Measurements from ENCODE around the gene TARDBP. TPM values are rescaled to one million over a fixed set of nuclear protein-coding genes. Genes with fewer than 3 reads are reported as not detected.

Gene TARDBP
- total RNA-seq: 100 to 1,000 TPM in 2 of 4 donors, 10 to 100 TPM in 2; 91.8 to 132 (median 103) TPM
- polyA plus RNA-seq: 100 to 1,000 TPM; 183 to 387 (median 258) TPM
- long read RNA-seq, donor 1, full-length matches to known transcripts: 75 of 84 reads
- long read RNA-seq, donor 1, partial matches to known transcripts: 3 of 84 reads
- long read RNA-seq, donor 1, other reads (novel, unspliced or antisense): 6 of 84 reads
- long read RNA-seq, donor 2, full-length matches to known transcripts: 134 of 165 reads
- long read RNA-seq, donor 2, partial matches to known transcripts: 11 of 165 reads
- long read RNA-seq, donor 2, other reads (novel, unspliced or antisense): 20 of 165 reads

DNA sequence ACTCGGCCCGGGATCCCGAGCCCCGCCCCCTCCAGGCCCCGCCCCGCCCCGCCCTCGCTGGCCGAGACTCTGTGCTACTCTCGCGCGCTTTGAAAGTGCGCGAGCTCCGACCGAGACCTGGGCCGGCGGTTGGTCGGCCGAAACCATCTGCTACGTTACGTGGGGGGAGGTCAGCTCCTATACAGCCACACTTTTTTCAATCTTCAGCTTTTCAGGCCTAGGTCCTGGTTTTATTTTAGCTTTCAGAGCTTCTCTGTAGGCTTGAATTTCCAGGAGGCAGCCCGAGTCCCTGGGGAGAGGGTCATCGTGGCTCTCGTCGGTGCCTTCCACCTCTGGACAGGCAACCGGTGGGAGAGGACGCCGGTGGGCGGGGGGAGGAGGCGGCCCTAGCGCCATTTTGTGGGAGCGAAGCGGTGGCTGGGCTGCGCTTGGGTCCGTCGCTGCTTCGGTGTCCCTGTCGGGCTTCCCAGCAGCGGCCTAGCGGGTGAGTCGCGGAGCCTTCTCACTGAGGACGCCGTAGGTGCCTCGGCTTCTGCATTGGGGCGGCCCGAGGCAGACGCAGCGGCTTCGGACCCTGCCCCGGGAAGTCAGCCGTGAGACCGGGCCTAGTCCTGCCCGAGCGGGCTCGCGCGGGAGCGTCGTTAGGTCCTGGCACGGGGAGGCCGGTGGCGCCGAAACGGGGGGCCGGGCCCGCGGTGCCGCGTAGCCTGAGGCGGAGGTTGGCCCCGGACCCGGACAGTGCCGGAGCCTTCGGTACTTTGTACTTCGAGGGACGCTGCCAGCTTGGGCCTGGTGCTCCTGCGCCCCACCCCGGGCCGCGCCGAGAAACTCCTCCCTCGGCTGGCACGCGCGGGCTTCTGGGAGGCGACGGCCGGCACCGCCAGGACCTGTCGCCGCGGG lies at the start of gene TARDBP:
Gene TARDBP, plus strand, starts transcription at position 395 of the 900 bp plus-strand sequence. CDS start 1,074 bp downstream, outside the sequence.
- peak within 1 kb of the TSS; percentile 93 for H3K4me3 ChIP-seq
- DNase-seq (peak; percentile 90 to 95), ATAC-seq (peak; percentile 93 to 96 (median 96))
- H3K27ac ChIP-seq: peak within 1 kb of the TSS; percentile 97
- TF ChIP-seq, protein P1, sequence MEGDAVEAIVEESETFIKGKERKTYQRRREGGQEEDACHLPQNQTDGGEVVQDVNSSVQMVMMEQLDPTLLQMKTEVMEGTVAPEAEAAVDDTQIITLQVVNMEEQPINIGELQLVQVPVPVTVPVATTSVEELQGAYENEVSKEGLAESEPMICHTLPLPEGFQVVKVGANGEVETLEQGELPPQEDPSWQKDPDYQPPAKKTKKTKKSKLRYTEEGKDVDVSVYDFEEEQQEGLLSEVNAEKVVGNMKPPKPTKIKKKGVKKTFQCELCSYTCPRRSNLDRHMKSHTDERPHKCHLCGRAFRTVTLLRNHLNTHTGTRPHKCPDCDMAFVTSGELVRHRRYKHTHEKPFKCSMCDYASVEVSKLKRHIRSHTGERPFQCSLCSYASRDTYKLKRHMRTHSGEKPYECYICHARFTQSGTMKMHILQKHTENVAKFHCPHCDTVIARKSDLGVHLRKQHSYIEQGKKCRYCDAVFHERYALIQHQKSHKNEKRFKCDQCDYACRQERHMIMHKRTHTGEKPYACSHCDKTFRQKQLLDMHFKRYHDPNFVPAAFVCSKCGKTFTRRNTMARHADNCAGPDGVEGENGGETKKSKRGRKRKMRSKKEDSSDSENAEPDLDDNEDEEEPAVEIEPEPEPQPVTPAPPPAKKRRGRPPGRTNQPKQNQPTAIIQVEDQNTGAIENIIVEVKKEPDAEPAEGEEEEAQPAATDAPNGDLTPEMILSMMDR (IDR thresholded peaks at IDR 0.05): no peak
- H3K27me3 ChIP-seq (ENCODE audit: insufficient read depth in 3 of 3, low read length in 2 of 3): no peaks in the 10 kb centered on the region
- H3K36me3 ChIP-seq (ENCODE audit: insufficient read depth in 1 of 2, low read depth in 1 of 2): peaks cover 4 to 43% of the 10 kb centered on the region in 2 donors
- intact Hi-C loops (cut with DNase I): loop anchor here in 1 of 2 donors (10.0 kb wide), 1 partner anchor 48 kb away; no protein-coding TSS in a partner anchor
- H3K9me3 ChIP-seq: no peaks in the 10 kb centered on the region
- 0 to 1% (median 0%) methylated on average over 85 to 94 of the region's 94 CpGs for WGBS, 3 donors
- H3K4me1 ChIP-seq: peaks cover 37% of the 10 kb centered on the region

DNA sequence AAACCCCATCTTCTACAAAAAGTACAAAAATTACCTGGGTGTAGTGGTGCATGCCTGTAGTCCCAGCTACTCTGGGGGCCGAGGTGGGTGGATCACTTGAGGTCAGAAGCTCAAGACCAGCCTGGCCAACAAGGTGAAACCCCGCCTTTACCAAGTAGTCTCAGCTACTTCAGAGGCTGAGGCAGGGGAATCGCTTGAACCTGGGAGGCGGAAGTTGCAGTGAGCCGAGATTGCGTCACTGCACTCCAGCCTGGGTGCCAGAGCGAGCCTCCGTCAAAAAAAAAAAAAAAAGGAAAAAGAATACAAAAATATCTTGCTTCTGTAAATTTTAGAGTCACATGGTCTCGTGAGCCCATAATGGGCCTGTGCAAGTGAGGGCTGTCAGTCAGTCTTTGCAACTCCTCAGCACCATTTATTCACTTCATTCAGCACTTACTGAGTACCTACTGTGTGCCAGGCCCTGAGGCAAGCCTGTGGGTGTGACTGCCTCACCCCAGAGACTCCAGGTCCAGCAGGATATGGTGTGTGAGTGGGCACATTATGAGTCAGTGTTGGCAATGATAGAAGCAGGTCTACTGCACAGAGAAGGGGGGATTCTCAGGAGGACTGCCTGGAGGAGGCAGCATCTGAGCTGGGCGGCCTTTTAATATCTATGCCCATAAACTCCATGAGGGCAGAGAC lies 46.8 kb upstream of the TARDBP start:
- intact Hi-C loops (cut with DNase I): loop anchor here in 1 of 2 donors (10.0 kb wide), 1 partner anchor 49 kb away; the partner anchor contains the start of gene TARDBP
- no peaks in the 10 kb centered on the region for H3K36me3 ChIP-seq (ENCODE audit: insufficient read depth in 1 of 2, low read depth in 1 of 2)
- WGBS, 3 donors: 58 to 66% (median 63%) methylated on average over 9 to 10 of the region's 10 CpGs
- H3K9me3 ChIP-seq: no peaks in the 10 kb centered on the region
- TF ChIP-seq, protein P1 (IDR thresholded peaks at IDR 0.05): no peak
- H3K27me3 ChIP-seq (ENCODE audit: insufficient read depth in 3 of 3, low read length in 2 of 3): no peaks in the 10 kb centered on the region
- DNase-seq (no peak), ATAC-seq (no peak)
- H3K27ac ChIP-seq: no peak overlapping the region
- peaks cover 22% of the 10 kb centered on the region for H3K4me1 ChIP-seq
- no peak overlapping the region for H3K4me3 ChIP-seq

DNA sequence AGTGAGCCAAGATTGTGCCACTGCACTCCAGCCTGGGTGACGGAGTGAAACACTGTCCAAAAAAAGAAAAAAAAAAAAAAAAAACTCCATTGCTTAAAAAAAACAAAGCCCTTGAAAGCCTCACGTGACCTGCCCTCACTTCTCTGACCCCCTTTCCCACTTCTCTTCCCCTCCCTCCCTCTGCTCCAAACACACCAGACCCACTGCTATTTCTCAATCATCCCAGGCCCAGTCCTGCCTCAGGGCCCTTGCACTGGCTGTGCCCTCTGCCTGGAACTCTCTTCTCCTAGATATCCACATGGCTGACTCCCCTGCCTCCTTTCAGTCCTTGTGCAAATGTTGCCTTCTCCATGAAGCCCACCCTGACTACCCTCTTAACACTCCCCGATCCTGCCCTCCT lies 45.4 kb upstream of the TARDBP start:
- DNase-seq (no peak), ATAC-seq (no peak)
- Histone ChIP-seq H3K27ac (no peak overlapping the region), H3K4me3 (no peak overlapping the region), H3K4me1 (peaks cover 17% of the 10 kb centered on the region), H3K36me3 (ENCODE audit: insufficient read depth in 1 of 2, low read depth in 1 of 2) (no peaks in the 10 kb centered on the region), H3K27me3 (ENCODE audit: insufficient read depth in 3 of 3, low read length in 2 of 3) (no peaks in the 10 kb centered on the region), H3K9me3 (no peaks in the 10 kb centered on the region)
- TF ChIP-seq, protein P1 (IDR thresholded peaks at IDR 0.05): no peak
- WGBS, 3 donors: 81 to 89% (median 86%) methylated on average over 3 of the region's 3 CpGs
- intact Hi-C loops (cut with DNase I): loop anchor here in 1 of 2 donors (10.0 kb wide), 1 partner anchor 48 kb away; the partner anchor contains the start of gene TARDBP

DNA sequence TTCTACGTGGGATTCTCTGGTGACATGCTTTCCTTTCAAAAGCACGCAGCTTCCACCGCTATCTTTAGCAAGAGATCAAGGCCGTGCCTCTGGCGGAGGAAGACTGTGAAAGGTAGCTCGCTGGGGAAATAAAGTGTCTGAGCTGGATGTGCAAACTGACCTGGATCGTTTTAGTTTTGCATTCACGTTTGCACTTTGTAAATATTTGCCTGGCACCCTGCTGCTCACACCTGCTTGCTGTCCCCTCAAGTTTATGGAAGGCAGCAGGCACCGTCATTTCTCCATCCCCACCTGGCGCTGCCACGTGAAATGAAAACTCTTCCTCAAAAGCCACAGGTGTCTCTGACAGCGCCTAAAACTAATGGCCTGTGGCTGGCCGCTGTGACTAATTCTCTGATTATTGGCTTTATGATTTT lies 44.0 kb upstream of the TARDBP start:
- intact Hi-C loops (cut with DNase I): loop anchor here in 1 of 2 donors (10.0 kb wide), 1 partner anchor 46 kb away; the partner anchor contains the start of gene TARDBP

More for the DNA sequence above, 44.0 kb upstream of the TARDBP start:
- DNase-seq: no peak
- WGBS, 3 donors: 19 to 25% (median 21%) methylated on average over 13 of the region's 13 CpGs
- peak overlapping the region; percentile 24 for H3K4me3 ChIP-seq
- peak overlapping the region; percentile 19 for H3K27ac ChIP-seq
- peaks cover 21% of the 10 kb centered on the region for H3K4me1 ChIP-seq
- TF ChIP-seq, protein P1 (IDR thresholded peaks at IDR 0.05): no peak
- H3K36me3 ChIP-seq (ENCODE audit: insufficient read depth in 1 of 2, low read depth in 1 of 2): no peaks in the 10 kb centered on the region
- peak in 2 of 4 donors; percentile 30 to 59 for ATAC-seq
- H3K9me3 ChIP-seq: no peaks in the 10 kb centered on the region
- no peaks in the 10 kb centered on the region for H3K27me3 ChIP-seq (ENCODE audit: insufficient read depth in 3 of 3, low read length in 2 of 3)
